HG02973 (cell line): ENCODE data around the gene AGXT2.
"Not testable (repeated sequence)": the region's sequence is repeated elsewhere in the genome, so short reads cannot be mapped to it uniquely, and the experiment has no call there.

ENCODE experiments used
- ATAC-seq: cut with Tn5 transposase; IDR thresholded peaks from one replicate; pipeline ENCODE4 v1.9.1; 2021; ENCODE audit warnings: moderate library complexity; ENCODE audit not compliant: unreplicated experiment

AGXT2 gene

GRCh38 chr5:34976347-34976746 lies 71.4 kb downstream of the AGXT2 start:
- ATAC-seq = no peak

- not testable (repeated sequence) for ATAC-seq
Measured at GRCh38 chr5:34971655-34972054, 76.1 kb downstream of the AGXT2 start.

- ATAC-seq = no peak
Measured at GRCh38 chr5:34970552-34970951, 77.2 kb downstream of the AGXT2 start.

GRCh38 chr5:34968258-34968657 lies 79.5 kb downstream of the AGXT2 start:
- ATAC-seq = no peak

GRCh38 chr5:34967540-34967939 lies 80.2 kb downstream of the AGXT2 start:
- no peak for ATAC-seq

GRCh38 chr5:34959323-34959722 lies 88.4 kb downstream of the AGXT2 start:
- peak; percentile 95 for ATAC-seq

- ATAC-seq = no peak
Measured at GRCh38 chr5:34957857-34958690, 89.7 kb downstream of the AGXT2 start.

- no peak for ATAC-seq
Measured at GRCh38 chr5:34957321-34957720, 90.4 kb downstream of the AGXT2 start.
